SK-N-SH treated with all-trans-retinoic acid at 6 μM for 48 hours (cell line): Measurements from ENCODE around the gene AOPEP.

Experiments used
- ATAC-seq: fragments of 200-7000 bp; cut with Tn5 transposase; 3 replicates; pipeline ENCODE4 v1.9.1; 2020; ENCODE audit warnings: mild to moderate bottlenecking, moderate library complexity
- ARNTL ChIP-seq: fragments of 450-650 bp; formaldehyde crosslinking; IDR thresholded peaks from 2 replicates; pipeline ENCODE4 v1.5.0; 2020; ENCODE audit warnings: low read depth, mild to moderate bottlenecking, moderate library complexity, borderline replicate concordance
- BACH2 ChIP-seq: fragments of 250-450 bp; sonication (Bioruptor Pico); IDR thresholded peaks from 2 replicates; pipeline ENCODE4 v1.9.0; 2021; ENCODE audit warnings: mild to moderate bottlenecking, borderline replicate concordance
- CSDC2 ChIP-seq: fragments of 250-450 bp; sonication (Bioruptor Pico); IDR thresholded peaks from 2 replicates; pipeline ENCODE4 v1.5.0; 2020; ENCODE audit warnings: mild to moderate bottlenecking, moderate library complexity
- ESRRG ChIP-seq: fragments of 250-450 bp; sonication (Bioruptor Pico); IDR thresholded peaks from 2 replicates; pipeline ENCODE4 v1.6.1; 2021; ENCODE audit warnings: mild to moderate bottlenecking
- GLIS3 ChIP-seq: fragments of 250-450 bp; sonication (Bioruptor Pico); IDR thresholded peaks from 2 replicates; pipeline ENCODE4 v1.5.0; 2020; ENCODE audit warnings: mild to moderate bottlenecking, moderate library complexity
- ISL1 ChIP-seq: fragments of 250-450 bp; sonication (Bioruptor Pico); IDR thresholded peaks from 2 replicates; pipeline ENCODE4 v2.1.2; 2022; ENCODE audit warnings: mild to moderate bottlenecking, moderate library complexity
- OSR1 ChIP-seq: fragments of 250-450 bp; sonication (Bioruptor Pico); IDR thresholded peaks from 2 replicates; pipeline ENCODE4 v1.8.0; 2022; ENCODE audit warnings: moderate library complexity, mild to moderate bottlenecking, inconsistent platforms
- PATZ1 ChIP-seq: fragments of 250-450 bp; sonication (Bioruptor Pico); IDR thresholded peaks from 2 replicates; pipeline ENCODE4 v1.8.0; 2020; ENCODE audit warnings: mild to moderate bottlenecking, moderate library complexity, borderline replicate concordance
- POU6F1 ChIP-seq: fragments of 250-450 bp; sonication (Bioruptor Pico); IDR thresholded peaks from 2 replicates; pipeline ENCODE4 v1.8.0; 2021; ENCODE audit warnings: low read depth, mild to moderate bottlenecking, moderate library complexity, borderline replicate concordance
- PPARA ChIP-seq: fragments of 250-450 bp; sonication (Bioruptor Pico); IDR thresholded peaks from 2 replicates; pipeline ENCODE4 v1.5.0; 2020; ENCODE audit warnings: mild to moderate bottlenecking, borderline replicate concordance
- RARB ChIP-seq: fragments of 250-450 bp; sonication (Bioruptor Pico); IDR thresholded peaks from 2 replicates; pipeline ENCODE4 v1.8.0; 2021; ENCODE audit warnings: mild to moderate bottlenecking, moderate library complexity
- SNAI2 ChIP-seq: fragments of 250-450 bp; sonication (Bioruptor Pico); IDR thresholded peaks from 2 replicates; pipeline ENCODE4 v1.5.0; 2020; ENCODE audit warnings: mild to moderate bottlenecking, moderate library complexity
- TCF4 ChIP-seq: fragments of 250-450 bp; sonication (Bioruptor Pico); IDR thresholded peaks from 2 replicates; pipeline ENCODE4 v1.8.0; 2021; ENCODE audit warnings: mild to moderate bottlenecking, moderate library complexity, borderline replicate concordance
- TOX ChIP-seq: fragments of 250-450 bp; sonication (Bioruptor Pico); IDR thresholded peaks from 2 replicates; pipeline ENCODE4 v1.8.0; 2021; ENCODE audit warnings: mild to moderate bottlenecking, moderate library complexity, borderline replicate concordance
- ZC3H10 ChIP-seq: fragments of 250-450 bp; sonication (Bioruptor Pico); IDR thresholded peaks from 2 replicates; pipeline ENCODE4 v1.5.1; 2021; ENCODE audit warnings: mild to moderate bottlenecking, moderate library complexity
- ZFP3 ChIP-seq: fragments of 250-450 bp; sonication (Bioruptor Pico); IDR thresholded peaks from 2 replicates; pipeline ENCODE4 v1.5.0; 2020; ENCODE audit warnings: mild to moderate bottlenecking, moderate library complexity
- ZFP30 ChIP-seq: fragments of 450-650 bp; formaldehyde crosslinking; IDR thresholded peaks from 2 replicates; pipeline ENCODE4 v1.5.0; 2022; ENCODE audit warnings: mild to moderate bottlenecking, moderate library complexity
- ZNF70 ChIP-seq: fragments of 450-650 bp; formaldehyde crosslinking; IDR thresholded peaks from 2 replicates; pipeline ENCODE4 v1.5.0; 2020; ENCODE audit warnings: mild to moderate bottlenecking, moderate library complexity
- ZNF8 ChIP-seq: fragments of 450-650 bp; formaldehyde crosslinking; IDR thresholded peaks from 2 replicates; pipeline ENCODE4 v1.5.0; 2020; ENCODE audit warnings: mild to moderate bottlenecking, moderate library complexity
- TF ChIP-seq, protein P1 (sequence below): fragments of 250-450 bp; sonication (Bioruptor Pico); IDR thresholded peaks from 2 replicates; pipeline ENCODE4 v1.5.0; 2020; ENCODE audit warnings: mild to moderate bottlenecking, moderate library complexity
- TF ChIP-seq, protein P2 (sequence below): fragments of 250-450 bp; sonication (Bioruptor Pico); IDR thresholded peaks from 2 replicates; pipeline ENCODE4 v1.5.1; 2020; ENCODE audit warnings: low read depth, mild to moderate bottlenecking, moderate library complexity

AOPEP gene

GRCh38 chr9:94985649-94986048 lies 259.1 kb downstream of the AOPEP start:
- ATAC-seq: no peak
- TF ChIP-seq, protein P1, sequence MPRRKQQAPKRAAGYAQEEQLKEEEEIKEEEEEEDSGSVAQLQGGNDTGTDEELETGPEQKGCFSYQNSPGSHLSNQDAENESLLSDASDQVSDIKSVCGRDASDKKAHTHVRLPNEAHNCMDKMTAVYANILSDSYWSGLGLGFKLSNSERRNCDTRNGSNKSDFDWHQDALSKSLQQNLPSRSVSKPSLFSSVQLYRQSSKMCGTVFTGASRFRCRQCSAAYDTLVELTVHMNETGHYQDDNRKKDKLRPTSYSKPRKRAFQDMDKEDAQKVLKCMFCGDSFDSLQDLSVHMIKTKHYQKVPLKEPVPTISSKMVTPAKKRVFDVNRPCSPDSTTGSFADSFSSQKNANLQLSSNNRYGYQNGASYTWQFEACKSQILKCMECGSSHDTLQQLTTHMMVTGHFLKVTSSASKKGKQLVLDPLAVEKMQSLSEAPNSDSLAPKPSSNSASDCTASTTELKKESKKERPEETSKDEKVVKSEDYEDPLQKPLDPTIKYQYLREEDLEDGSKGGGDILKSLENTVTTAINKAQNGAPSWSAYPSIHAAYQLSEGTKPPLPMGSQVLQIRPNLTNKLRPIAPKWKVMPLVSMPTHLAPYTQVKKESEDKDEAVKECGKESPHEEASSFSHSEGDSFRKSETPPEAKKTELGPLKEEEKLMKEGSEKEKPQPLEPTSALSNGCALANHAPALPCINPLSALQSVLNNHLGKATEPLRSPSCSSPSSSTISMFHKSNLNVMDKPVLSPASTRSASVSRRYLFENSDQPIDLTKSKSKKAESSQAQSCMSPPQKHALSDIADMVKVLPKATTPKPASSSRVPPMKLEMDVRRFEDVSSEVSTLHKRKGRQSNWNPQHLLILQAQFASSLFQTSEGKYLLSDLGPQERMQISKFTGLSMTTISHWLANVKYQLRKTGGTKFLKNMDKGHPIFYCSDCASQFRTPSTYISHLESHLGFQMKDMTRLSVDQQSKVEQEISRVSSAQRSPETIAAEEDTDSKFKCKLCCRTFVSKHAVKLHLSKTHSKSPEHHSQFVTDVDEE: no peak
- TF ChIP-seq POU6F1: no peak
- TF ChIP-seq ARNTL (CRISPR knock-in tag): no peak
- no peak for TF ChIP-seq PATZ1 (CRISPR knock-in tag)
- no peak for TF ChIP-seq ISL1 (CRISPR knock-in tag)

DNA sequence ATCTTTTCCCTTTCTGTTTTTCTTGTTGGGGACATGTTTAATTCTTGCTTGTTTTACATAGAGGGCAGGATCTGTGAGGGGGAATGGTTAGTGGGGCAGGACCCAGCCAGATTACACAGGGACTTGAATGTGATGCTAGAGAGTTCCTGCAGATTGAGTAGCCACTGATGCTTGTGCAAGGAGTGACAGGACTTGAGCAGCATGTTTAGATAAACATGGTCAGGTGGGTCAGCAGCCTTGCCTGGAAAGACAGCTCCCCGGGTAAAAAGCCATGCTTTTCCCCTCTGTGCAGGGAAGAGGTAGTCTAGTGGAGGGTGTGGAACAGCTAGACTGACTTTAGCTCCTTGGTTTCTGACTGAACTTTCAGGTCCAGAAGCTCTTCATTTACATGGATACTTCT lies 261.2 kb downstream of the AOPEP start:
- no peak for ATAC-seq
- no peak for TF ChIP-seq ZNF8 (CRISPR knock-in tag)
- no peak for TF ChIP-seq ESRRG
- no peak for TF ChIP-seq TOX (CRISPR knock-in tag)
- no peak for TF ChIP-seq ZNF70 (CRISPR knock-in tag)
- no peak for TF ChIP-seq OSR1 (CRISPR knock-in tag)
- no peak for TF ChIP-seq ARNTL (CRISPR knock-in tag)
- TF ChIP-seq ZC3H10 (CRISPR knock-in tag): no peak
- TF ChIP-seq ZFP30 (CRISPR knock-in tag): no peak
- TF ChIP-seq GLIS3 (CRISPR knock-in tag): no peak
- no peak for TF ChIP-seq ISL1 (CRISPR knock-in tag)
- TF ChIP-seq BACH2 (CRISPR knock-in tag): no peak
- no peak for TF ChIP-seq POU6F1
- no peak for TF ChIP-seq CSDC2 (CRISPR knock-in tag)
- TF ChIP-seq RARB (CRISPR knock-in tag): no peak

DNA sequence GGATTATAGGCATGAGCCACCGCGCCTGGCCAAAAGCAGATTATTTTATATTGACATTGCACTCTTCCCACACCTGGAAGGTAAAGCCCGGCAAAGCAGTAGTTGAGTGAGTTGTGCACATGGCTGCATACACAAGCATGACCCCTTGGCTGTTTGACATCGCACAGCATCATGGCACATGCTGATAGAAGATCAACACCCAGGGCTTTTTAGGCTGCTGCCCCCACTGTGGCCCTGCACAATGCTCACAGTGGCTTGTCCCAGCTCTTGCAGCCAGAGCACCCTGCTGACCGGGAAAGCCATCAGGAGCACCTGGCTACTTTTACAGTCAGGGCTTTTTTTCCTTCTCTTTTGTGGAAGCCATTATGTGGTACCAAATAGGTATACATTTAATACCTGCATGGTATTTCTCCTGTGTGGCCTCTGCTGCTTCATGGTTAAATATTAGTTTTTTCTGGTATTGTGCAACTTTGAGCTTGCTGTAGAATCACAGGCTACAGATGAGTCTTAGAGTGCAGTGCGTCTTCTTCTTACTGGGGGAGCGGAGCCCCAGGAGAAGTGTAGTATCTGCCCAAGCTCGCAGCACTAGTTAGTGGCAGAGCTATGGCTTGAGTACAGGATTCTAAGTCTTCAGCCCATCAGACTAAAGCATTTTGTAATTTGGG lies 264.5 kb downstream of the AOPEP start:
- no peak for ATAC-seq
- TF ChIP-seq, protein P1: no peak
- no peak for TF ChIP-seq TCF4
- no peak for TF ChIP-seq SNAI2
- no peak for TF ChIP-seq GLIS3 (CRISPR knock-in tag)
- TF ChIP-seq ARNTL (CRISPR knock-in tag): no peak
- TF ChIP-seq, protein P2, sequence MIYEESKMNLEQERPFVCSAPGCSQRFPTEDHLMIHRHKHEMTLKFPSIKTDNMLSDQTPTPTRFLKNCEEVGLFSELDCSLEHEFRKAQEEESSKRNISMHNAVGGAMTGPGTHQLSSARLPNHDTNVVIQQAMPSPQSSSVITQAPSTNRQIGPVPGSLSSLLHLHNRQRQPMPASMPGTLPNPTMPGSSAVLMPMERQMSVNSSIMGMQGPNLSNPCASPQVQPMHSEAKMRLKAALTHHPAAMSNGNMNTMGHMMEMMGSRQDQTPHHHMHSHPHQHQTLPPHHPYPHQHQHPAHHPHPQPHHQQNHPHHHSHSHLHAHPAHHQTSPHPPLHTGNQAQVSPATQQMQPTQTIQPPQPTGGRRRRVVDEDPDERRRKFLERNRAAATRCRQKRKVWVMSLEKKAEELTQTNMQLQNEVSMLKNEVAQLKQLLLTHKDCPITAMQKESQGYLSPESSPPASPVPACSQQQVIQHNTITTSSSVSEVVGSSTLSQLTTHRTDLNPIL (CRISPR knock-in tag): no peak
- TF ChIP-seq ZFP3 (CRISPR knock-in tag): no peak
- no peak for TF ChIP-seq POU6F1
- no peak for TF ChIP-seq CSDC2 (CRISPR knock-in tag)
- TF ChIP-seq PPARA: no peak
- TF ChIP-seq ZFP30 (CRISPR knock-in tag): no peak
- no peak for TF ChIP-seq ZNF8 (CRISPR knock-in tag)
- TF ChIP-seq RARB (CRISPR knock-in tag): no peak
- no peak for TF ChIP-seq OSR1 (CRISPR knock-in tag)
- no peak for TF ChIP-seq BACH2 (CRISPR knock-in tag)
